Mucosa of rectum (tissue), 2 donors: ENCODE results near the gene PRCP.
A peak's percentile ranks its signal among the peaks of the same experiment; 100 is the strongest.

Experiments
- H3K27ac ChIP-seq, 2 donors: one replicate each; pipeline ENCODE4 v1.7.0; 2013; ENCODE audit warnings: inconsistent platforms in 2 of 2, low read depth in 2 of 2, low read length in 2 of 2
- H3K27me3 ChIP-seq, 2 donors: one replicate each; pipeline ENCODE4 v1.7.0; 2013; ENCODE audit warnings: low read length in 2 of 2; ENCODE audit not compliant: control insufficient read depth in 2 of 2, insufficient read depth in 2 of 2
- H3K36me3 ChIP-seq, 2 donors: one replicate each; pipeline ENCODE4 v1.7.0; 2013; ENCODE audit warnings: low read length in 2 of 2; ENCODE audit not compliant: control insufficient read depth in 2 of 2, insufficient read depth in 2 of 2
- H3K4me1 ChIP-seq, 2 donors: one replicate each; pipeline ENCODE4 v1.7.0; 2013; ENCODE audit warnings: low read length in 2 of 2, mild to moderate bottlenecking in 1 of 2; ENCODE audit not compliant: control insufficient read depth in 2 of 2, insufficient read depth in 2 of 2
- H3K4me3 ChIP-seq, 2 donors: one replicate each; pipeline ENCODE4 v1.7.0; 2013; ENCODE audit warnings: low read length in 2 of 2
- H3K9ac ChIP-seq, 2 donors: one replicate each; pipeline ENCODE4 v1.7.0; 2013; ENCODE audit warnings: low read length in 2 of 2, low read depth in 1 of 2, mild to moderate bottlenecking in 1 of 2
- H3K9me3 ChIP-seq, 2 donors: one replicate each; pipeline ENCODE4 v1.7.0; 2013; ENCODE audit warnings: low read length in 2 of 2; ENCODE audit not compliant: control insufficient read depth in 2 of 2
- donor health status: healthy.
- donor health status: Normal muscosa, but diverticular disease.

Gene PRCP

GRCh38 chr11:82908311-82908710 lies 8.1 kb upstream of the PRCP start:
- Histone ChIP-seq H3K9me3 (no peaks in the 10 kb centered on the region), H3K4me3 (no peak overlapping the region), H3K27ac (peak overlapping the region in 1 of 2 donors; percentile 6), H3K4me1 (no peaks in the 10 kb centered on the region), H3K27me3 (no peaks in the 10 kb centered on the region), H3K36me3 (no peaks in the 10 kb centered on the region), H3K9ac (no peak overlapping the region)

- Histone ChIP-seq H3K4me1 (no peaks in the 10 kb centered on the region), H3K27ac (no peak overlapping the region), H3K9ac (no peak overlapping the region), H3K36me3 (no peaks in the 10 kb centered on the region), H3K27me3 (no peaks in the 10 kb centered on the region), H3K9me3 (no peaks in the 10 kb centered on the region), H3K4me3 (no peak overlapping the region)
These were observed 7.1 kb upstream of the PRCP start for GRCh38 chr11:82907371-82907770.

- Histone ChIP-seq H3K27ac (no peak overlapping the region), H3K4me1 (peaks cover 2% of the 10 kb centered on the region in 2 donors), H3K9me3 (no peaks in the 10 kb centered on the region), H3K4me3 (no peak overlapping the region), H3K9ac (no peak overlapping the region), H3K36me3 (no peaks in the 10 kb centered on the region), H3K27me3 (no peaks in the 10 kb centered on the region)
These were observed 6.7 kb upstream of the PRCP start for GRCh38 chr11:82906931-82907330.

- Histone ChIP-seq H3K36me3 (no peaks in the 10 kb centered on the region), H3K9ac (no peak overlapping the region), H3K4me3 (no peak overlapping the region), H3K9me3 (no peaks in the 10 kb centered on the region), H3K27me3 (no peaks in the 10 kb centered on the region), H3K4me1 (peaks cover 4 to 5% of the 10 kb centered on the region in 2 donors), H3K27ac (no peak overlapping the region)
These were observed 6.0 kb upstream of the PRCP start for GRCh38 chr11:82906236-82906635.

- no peaks in the 10 kb centered on the region for H3K9me3 ChIP-seq
- peaks cover 12 to 18% of the 10 kb centered on the region in 2 donors for H3K4me1 ChIP-seq
- H3K27ac ChIP-seq: no peak overlapping the region
- H3K4me3 ChIP-seq: no peak overlapping the region
- H3K36me3 ChIP-seq: no peaks in the 10 kb centered on the region
- H3K9ac ChIP-seq: no peak overlapping the region
- H3K27me3 ChIP-seq: no peaks in the 10 kb centered on the region
These were observed 3.8 kb upstream of the PRCP start for GRCh38 chr11:82903843-82904586.

- no peaks in the 10 kb centered on the region for H3K9me3 ChIP-seq
- H3K4me3 ChIP-seq: no peak overlapping the region
- no peak overlapping the region for H3K9ac ChIP-seq
- no peaks in the 10 kb centered on the region for H3K36me3 ChIP-seq
- H3K27me3 ChIP-seq: no peaks in the 10 kb centered on the region
- H3K4me1 ChIP-seq: peaks cover 12 to 19% of the 10 kb centered on the region in 2 donors
- no peak overlapping the region for H3K27ac ChIP-seq
These were observed 2.6 kb upstream of the PRCP start for GRCh38 chr11:82902880-82903279.

- Histone ChIP-seq H3K4me3 (peak overlapping the region; percentile 76 to 93), H3K4me1 (peaks cover 12 to 19% of the 10 kb centered on the region in 2 donors), H3K9me3 (no peaks in the 10 kb centered on the region), H3K36me3 (no peaks in the 10 kb centered on the region), H3K27me3 (no peaks in the 10 kb centered on the region), H3K9ac (no peak overlapping the region), H3K27ac (no peak overlapping the region)
These were observed 1.8 kb upstream of the PRCP start for GRCh38 chr11:82901922-82902485.

- Histone ChIP-seq H3K9ac (peak within 1 kb of the TSS; percentile 71 to 81), H3K36me3 (no peaks in the 10 kb centered on the region), H3K4me3 (peak within 1 kb of the TSS; percentile 76 to 93), H3K4me1 (peaks cover 12 to 19% of the 10 kb centered on the region in 2 donors), H3K9me3 (no peaks in the 10 kb centered on the region), H3K27me3 (no peaks in the 10 kb centered on the region), H3K27ac (peak within 1 kb of the TSS; percentile 90 to 98)
These were observed 1.1 kb upstream of the PRCP start, which contains the start of gene DDIAS for GRCh38 chr11:82901165-82901921. Gene DDIAS, plus strand, starts transcription at chr11:82901736. Its CDS starts 13,003 bp downstream, at chr11:82914739.

- peak overlapping the region; percentile 76 to 93 for H3K4me3 ChIP-seq
- H3K9me3 ChIP-seq: no peaks in the 10 kb centered on the region
- H3K27ac ChIP-seq: peak overlapping the region; percentile 68 to 98
- H3K9ac ChIP-seq: peak overlapping the region; percentile 71 to 81
- no peaks in the 10 kb centered on the region for H3K36me3 ChIP-seq
- no peaks in the 10 kb centered on the region for H3K27me3 ChIP-seq
- H3K4me1 ChIP-seq: peaks cover 12 to 19% of the 10 kb centered on the region in 2 donors
These were observed 313 bp downstream of the PRCP start for GRCh38 chr11:82899957-82900276.

- Histone ChIP-seq H3K9ac (peak overlapping the region; percentile 71 to 81), H3K27me3 (no peaks in the 10 kb centered on the region), H3K36me3 (no peaks in the 10 kb centered on the region), H3K4me3 (peak overlapping the region; percentile 76 to 93), H3K9me3 (no peaks in the 10 kb centered on the region), H3K27ac (no peak overlapping the region), H3K4me1 (peaks cover 12 to 19% of the 10 kb centered on the region in 2 donors)
These were observed 927 bp downstream of the PRCP start for GRCh38 chr11:82899186-82899820.
